HFFc6 (cell line): ENCODE measurements around the gene SIL1. TPM values are rescaled to one million over a fixed set of nuclear protein-coding genes. Genes with fewer than 3 reads are reported as not detected.

Source experiments
- DNase-seq: peaks from one replicate; pipeline ENCODE4 v3.0.0-alpha.2; 2018
- H3K27ac Mint-ChIP-seq: 2 replicates; pipeline ENCODE4 v1.8.0; 2020; ENCODE audit warnings: mild to moderate bottlenecking, mixed read lengths
- H3K27me3 Mint-ChIP-seq: 2 replicates; pipeline ENCODE4 v1.8.0; 2021; ENCODE audit warnings: mild to moderate bottlenecking, moderate library complexity, mixed read lengths; ENCODE audit not compliant: insufficient read depth
- H3K36me3 Mint-ChIP-seq: 2 replicates; pipeline ENCODE4 v1.8.0; 2021; ENCODE audit warnings: low read depth, mixed read lengths
- H3K4me1 Mint-ChIP-seq: 2 replicates; pipeline ENCODE4 v1.8.0; 2020; ENCODE audit warnings: low read depth, mixed read lengths
- H3K4me3 Mint-ChIP-seq: 2 replicates; pipeline ENCODE4 v1.8.0; 2020; ENCODE audit warnings: mild to moderate bottlenecking, moderate library complexity, mixed read lengths
- H3K9me3 Mint-ChIP-seq: 2 replicates; pipeline ENCODE4 v1.8.0; 2020; ENCODE audit warnings: mild to moderate bottlenecking, mixed read lengths
- total RNA-seq, 6 experiments: library from RNA; stranded (reverse); fragmentation: NEBNext Ultra II Directional; extraction: Animal tissue kit (Norgen Biotek cat#: 25700); gene quantifications; 2 replicates in 1 of 6; 3 replicates in 5 of 6; pipeline ENCODE4 v1.2.3, GENCODE V29; 2021
- TF ChIP-seq, protein P1 (sequence below): fragments of 200-600 bp; sonication (generic); IDR thresholded peaks from 2 replicates; pipeline ENCODE4 v1.5.0; 2021; ENCODE audit warnings: antibody characterized with exemption, mild to moderate bottlenecking

The SIL1 gene
- total RNA-seq, 6 experiments from 2014 or later: 64.7 to 84.7 (median 78.7) TPM

DNA sequence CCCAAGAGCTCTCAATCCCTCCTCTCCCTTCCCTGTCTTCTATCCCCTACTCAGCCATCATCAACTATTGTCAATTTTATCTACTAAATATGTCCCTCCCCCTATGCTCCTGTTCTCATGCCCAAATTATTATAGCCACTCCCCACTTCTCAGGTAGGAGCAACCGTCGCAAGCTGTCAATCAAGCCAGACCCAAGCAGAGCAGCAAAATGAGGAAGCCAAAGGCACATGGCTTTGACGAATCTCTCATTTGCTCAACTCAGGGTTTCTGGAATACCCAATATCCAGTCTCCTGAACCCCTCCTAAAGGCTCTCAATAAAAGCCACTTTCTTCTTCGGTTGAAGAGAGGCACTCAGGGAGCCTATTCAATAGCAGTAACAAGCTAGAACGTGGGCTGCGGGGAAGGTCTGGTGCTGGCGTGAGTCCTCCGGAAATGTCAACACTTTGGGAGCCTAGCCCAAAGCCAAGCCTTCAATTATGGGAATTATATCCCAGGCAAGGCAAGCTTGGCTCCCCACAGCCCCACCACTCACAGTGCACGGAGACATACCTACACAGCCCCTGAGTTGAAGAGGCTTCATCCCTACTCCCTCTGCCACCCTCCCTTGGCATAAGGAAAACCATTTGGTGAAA is 47.7 kb downstream of the SIL1 start:
- peaks cover 33% of the 10 kb centered on the region for H3K4me1 Mint-ChIP-seq
- TF ChIP-seq, protein P1, sequence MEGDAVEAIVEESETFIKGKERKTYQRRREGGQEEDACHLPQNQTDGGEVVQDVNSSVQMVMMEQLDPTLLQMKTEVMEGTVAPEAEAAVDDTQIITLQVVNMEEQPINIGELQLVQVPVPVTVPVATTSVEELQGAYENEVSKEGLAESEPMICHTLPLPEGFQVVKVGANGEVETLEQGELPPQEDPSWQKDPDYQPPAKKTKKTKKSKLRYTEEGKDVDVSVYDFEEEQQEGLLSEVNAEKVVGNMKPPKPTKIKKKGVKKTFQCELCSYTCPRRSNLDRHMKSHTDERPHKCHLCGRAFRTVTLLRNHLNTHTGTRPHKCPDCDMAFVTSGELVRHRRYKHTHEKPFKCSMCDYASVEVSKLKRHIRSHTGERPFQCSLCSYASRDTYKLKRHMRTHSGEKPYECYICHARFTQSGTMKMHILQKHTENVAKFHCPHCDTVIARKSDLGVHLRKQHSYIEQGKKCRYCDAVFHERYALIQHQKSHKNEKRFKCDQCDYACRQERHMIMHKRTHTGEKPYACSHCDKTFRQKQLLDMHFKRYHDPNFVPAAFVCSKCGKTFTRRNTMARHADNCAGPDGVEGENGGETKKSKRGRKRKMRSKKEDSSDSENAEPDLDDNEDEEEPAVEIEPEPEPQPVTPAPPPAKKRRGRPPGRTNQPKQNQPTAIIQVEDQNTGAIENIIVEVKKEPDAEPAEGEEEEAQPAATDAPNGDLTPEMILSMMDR: no peak
- H3K27me3 Mint-ChIP-seq: peaks cover 1% of the 10 kb centered on the region; the same call in 1 of the 2 replicates
- H3K9me3 Mint-ChIP-seq: no peaks in the 10 kb centered on the region
- no peak overlapping the region for H3K27ac Mint-ChIP-seq
- DNase-seq: no peak
- H3K36me3 Mint-ChIP-seq: no peaks in the 10 kb centered on the region
- no peak overlapping the region for H3K4me3 Mint-ChIP-seq

DNA sequence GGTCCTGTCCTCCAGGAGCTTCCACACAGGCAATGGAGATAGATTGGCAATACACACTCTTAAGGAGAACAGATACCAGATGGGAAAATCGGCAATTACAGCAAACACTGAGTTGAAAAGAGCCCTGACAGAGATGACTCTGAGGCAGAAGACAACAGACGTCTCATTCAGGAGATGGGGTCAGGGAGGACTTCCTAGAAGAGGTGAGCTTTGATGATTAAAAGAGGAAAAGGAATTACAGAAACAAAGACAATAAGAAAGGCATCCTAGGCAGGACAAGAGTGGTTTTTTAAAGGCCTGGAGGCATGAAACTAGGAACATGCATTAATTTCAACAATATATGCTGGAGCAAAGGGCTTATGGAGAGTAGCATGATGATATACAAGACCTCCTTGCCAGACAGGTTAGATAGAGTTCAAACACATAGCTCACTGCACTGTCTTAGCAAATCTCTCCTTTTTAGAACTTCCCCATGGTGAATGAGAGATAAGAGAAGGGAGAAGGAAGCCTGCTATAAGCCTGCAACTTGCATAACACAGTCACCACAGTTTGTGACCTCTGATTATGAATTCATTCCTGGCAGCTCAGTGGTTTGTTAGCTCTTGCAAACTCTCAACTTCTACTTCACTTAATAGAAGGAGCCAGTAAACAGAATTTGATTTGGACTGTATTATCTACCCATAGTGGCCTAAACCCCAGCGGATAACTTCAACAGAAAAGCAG is 48.5 kb downstream of the SIL1 start:
- no peak overlapping the region for H3K4me3 Mint-ChIP-seq

DNA sequence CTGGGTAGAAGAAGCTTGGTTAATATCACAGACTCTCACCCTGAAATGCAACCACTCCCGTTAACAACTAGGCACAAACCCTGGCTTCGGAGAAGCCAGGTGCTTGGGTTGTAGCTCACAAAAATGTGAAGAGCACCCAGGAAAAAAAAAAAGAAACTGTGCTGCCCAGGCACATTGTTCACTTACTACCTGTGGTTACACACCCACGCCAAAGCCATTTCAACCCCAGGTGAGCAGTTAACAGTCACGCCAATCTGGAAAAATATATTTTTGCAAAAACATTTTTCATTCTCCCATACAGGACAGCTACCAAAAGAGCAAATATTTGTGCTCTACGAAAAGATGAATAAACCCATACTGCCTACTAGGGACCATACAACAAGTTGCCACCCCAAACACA is 49.2 kb downstream of the SIL1 start:
- DNase-seq: no peak
- peaks cover 45% of the 10 kb centered on the region for H3K4me1 Mint-ChIP-seq
- H3K27ac Mint-ChIP-seq: no peak overlapping the region
- H3K9me3 Mint-ChIP-seq: no peaks in the 10 kb centered on the region
- peaks cover 1% of the 10 kb centered on the region; the same call in 1 of the 2 replicates for H3K27me3 Mint-ChIP-seq
- no peak overlapping the region for H3K4me3 Mint-ChIP-seq
- TF ChIP-seq, protein P1: no peak
- H3K36me3 Mint-ChIP-seq: no peaks in the 10 kb centered on the region

More for the DNA sequence above, 48.5 kb downstream of the SIL1 start:
- Mint-ChIP-seq H3K4me1 (peaks cover 42% of the 10 kb centered on the region), H3K36me3 (no peaks in the 10 kb centered on the region), H3K27ac (peak overlapping the region; percentile 2; the same call in 1 of the 2 replicates), H3K27me3 (peaks cover 1% of the 10 kb centered on the region; the same call in 1 of the 2 replicates), H3K9me3 (no peaks in the 10 kb centered on the region)
- DNase-seq: peak; percentile 34
- TF ChIP-seq, protein P1: no peak

DNA sequence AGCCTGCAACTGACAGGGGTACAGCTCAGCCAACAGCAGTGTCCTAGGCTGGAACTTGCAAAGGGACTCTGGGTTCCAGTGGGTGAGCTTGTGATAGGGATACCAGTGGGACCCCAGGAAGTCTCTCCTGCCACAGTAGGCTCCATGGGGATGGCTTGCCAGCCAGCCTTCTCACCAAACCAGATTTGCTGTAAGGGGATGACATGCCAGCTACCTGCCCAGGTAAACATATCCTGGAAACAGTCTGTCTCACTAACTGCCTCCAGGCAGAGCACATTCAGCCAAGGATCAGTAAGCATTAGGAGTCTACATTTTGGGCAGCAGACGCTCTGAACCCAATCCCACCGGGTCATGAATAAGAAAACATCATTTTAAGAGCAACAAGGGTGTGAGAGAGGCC is 49.9 kb downstream of the SIL1 start:
- DNase-seq: no peak
- H3K4me1 Mint-ChIP-seq: peaks cover 47% of the 10 kb centered on the region
- H3K4me3 Mint-ChIP-seq: no peak overlapping the region
- TF ChIP-seq, protein P1: no peak
- peak overlapping the region; percentile 42; the same call in 1 of the 2 replicates for H3K27ac Mint-ChIP-seq
- H3K9me3 Mint-ChIP-seq: no peaks in the 10 kb centered on the region
- no peaks in the 10 kb centered on the region for H3K36me3 Mint-ChIP-seq
- H3K27me3 Mint-ChIP-seq: peaks cover 1% of the 10 kb centered on the region; the same call in 1 of the 2 replicates

DNA sequence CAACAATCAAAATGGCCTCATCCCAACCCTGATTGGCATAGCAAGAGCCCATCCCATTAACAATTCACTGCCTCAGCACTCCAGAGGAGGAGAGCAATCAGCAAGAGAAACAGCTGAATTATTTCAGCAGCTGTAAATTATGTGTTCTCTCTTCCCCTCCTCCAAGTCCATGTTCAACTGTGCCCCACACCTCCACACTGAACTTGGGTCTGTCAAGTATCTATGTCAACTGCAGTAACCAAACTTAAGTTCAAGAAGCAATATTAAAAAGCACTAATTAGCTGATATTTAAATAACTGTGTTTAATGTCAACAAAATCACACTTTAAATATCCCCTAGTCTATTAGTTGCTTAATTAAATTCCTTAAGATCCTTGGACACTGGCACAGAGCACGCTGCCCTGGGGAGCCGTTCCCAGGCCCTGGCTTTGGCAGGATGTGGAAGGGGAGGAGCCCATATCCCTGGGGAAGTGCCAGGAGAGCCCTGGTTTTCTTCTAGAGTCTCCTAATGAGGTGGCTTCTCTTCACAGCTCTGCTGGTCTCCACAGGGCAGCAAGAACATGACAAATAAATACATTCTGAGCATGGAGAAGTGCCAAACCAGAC is 50.6 kb downstream of the SIL1 start:
- TF ChIP-seq, protein P1: no peak
- Mint-ChIP-seq H3K9me3 (no peaks in the 10 kb centered on the region), H3K27ac (peak overlapping the region; percentile 42; the same call in 1 of the 2 replicates), H3K36me3 (no peaks in the 10 kb centered on the region), H3K27me3 (no peaks in the 10 kb centered on the region), H3K4me1 (peaks cover 47% of the 10 kb centered on the region), H3K4me3 (no peak overlapping the region)
- peak; percentile 51 for DNase-seq
